ENCODE measurements around the gene BLTP2. TPM values are rescaled to one million over a fixed set of nuclear protein-coding genes. Genes with fewer than 3 reads are reported as not detected.
"Not testable (repeated sequence)": the region's sequence is repeated elsewhere in the genome, so short reads cannot be mapped to it uniquely, and the experiment has no call there.

The BLTP2 gene
- polyA plus RNA-seq (ENCODE audit: insufficient read length in 4 of 4), result 10 to 100 TPM; 63.3 to 95.4 (median 82.0) TPM

GRCh38 chr17:28644787-28645575 is at the start of gene BLTP2:
Gene BLTP2, minus strand, starts transcription at chr17:28645158. Its CDS starts 102 bp downstream, at chr17:28645056.
- peak; percentile 83 to 90 (median 88) for DNase-seq (ENCODE audit: low read depth in 4 of 4, low spot score in 3 of 4)

- DNase-seq (ENCODE audit: low read depth in 4 of 4, low spot score in 3 of 4), result no peak
Observed at GRCh38 chr17:28693869-28694268, 48.9 kb upstream of the BLTP2 start.

GRCh38 chr17:28689011-28689410 is 44.1 kb upstream of the BLTP2 start:
- no peak for DNase-seq (ENCODE audit: low read depth in 4 of 4, low spot score in 3 of 4)

GRCh38 chr17:28688481-28688880 is 43.5 kb upstream of the BLTP2 start:
- no peak for DNase-seq (ENCODE audit: low read depth in 4 of 4, low spot score in 3 of 4)

GRCh38 chr17:28686296-28686695 is 41.3 kb upstream of the BLTP2 start:
- no peak for DNase-seq (ENCODE audit: low read depth in 4 of 4, low spot score in 3 of 4)

- no peak for DNase-seq (ENCODE audit: low read depth in 4 of 4, low spot score in 3 of 4)
Observed at GRCh38 chr17:28685366-28685765, 40.4 kb upstream of the BLTP2 start.

GRCh38 chr17:28684963-28685362 is 40.0 kb upstream of the BLTP2 start:
- no peak for DNase-seq (ENCODE audit: low read depth in 4 of 4, low spot score in 3 of 4)

- DNase-seq (ENCODE audit: low read depth in 4 of 4, low spot score in 3 of 4), result no peak
Observed at GRCh38 chr17:28682655-28683054, 37.7 kb upstream of the BLTP2 start.

GRCh38 chr17:28675980-28676379 is 31.0 kb upstream of the BLTP2 start:
- DNase-seq (ENCODE audit: low read depth in 4 of 4, low spot score in 3 of 4), result no peak

GRCh38 chr17:28675490-28675889 is 30.5 kb upstream of the BLTP2 start:
- no peak for DNase-seq (ENCODE audit: low read depth in 4 of 4, low spot score in 3 of 4)

- DNase-seq (ENCODE audit: low read depth in 4 of 4, low spot score in 3 of 4), result no peak
Observed at GRCh38 chr17:28669918-28670317, 25.0 kb upstream of the BLTP2 start.

- no peak for DNase-seq (ENCODE audit: low read depth in 4 of 4, low spot score in 3 of 4)
Observed at GRCh38 chr17:28667870-28668269, 22.9 kb upstream of the BLTP2 start.

GRCh38 chr17:28665994-28666393 is 21.0 kb upstream of the BLTP2 start:
- DNase-seq (ENCODE audit: low read depth in 4 of 4, low spot score in 3 of 4), result no peak

- DNase-seq (ENCODE audit: low read depth in 4 of 4, low spot score in 3 of 4), result no peak
Observed at GRCh38 chr17:28663723-28664122, 18.8 kb upstream of the BLTP2 start.

- DNase-seq (ENCODE audit: low read depth in 4 of 4, low spot score in 3 of 4), result no peak
Observed at GRCh38 chr17:28662527-28662829, 17.5 kb upstream of the BLTP2 start.

- DNase-seq (ENCODE audit: low read depth in 4 of 4, low spot score in 3 of 4), result peak; percentile 81 to 84 (median 83)
Observed at GRCh38 chr17:28661635-28662526, 16.9 kb upstream of the BLTP2 start, which contains the start of the genes SDF2 and SUPT6H. Gene SDF2, minus strand, starts transcription at chr17:28661906. Its CDS starts 30 bp downstream, at chr17:28661876. Gene SUPT6H, plus strand, starts transcription at chr17:28662205. Its CDS starts 11,197 bp downstream, at chr17:28673402.

- DNase-seq (ENCODE audit: low read depth in 4 of 4, low spot score in 3 of 4), result not testable (repeated sequence)
Observed at GRCh38 chr17:28659497-28659881, 14.5 kb upstream of the BLTP2 start.

- not testable (repeated sequence) for DNase-seq (ENCODE audit: low read depth in 4 of 4, low spot score in 3 of 4)
Observed at GRCh38 chr17:28658766-28659496, 14.0 kb upstream of the BLTP2 start.

GRCh38 chr17:28658342-28658741 is 13.4 kb upstream of the BLTP2 start:
- not testable (repeated sequence) for DNase-seq (ENCODE audit: low read depth in 4 of 4, low spot score in 3 of 4)

- DNase-seq (ENCODE audit: low read depth in 4 of 4, low spot score in 3 of 4), result no peak
Observed at GRCh38 chr17:28657756-28658155, 12.8 kb upstream of the BLTP2 start.

GRCh38 chr17:28655160-28655559 is 10.2 kb upstream of the BLTP2 start:
- DNase-seq (ENCODE audit: low read depth in 4 of 4, low spot score in 3 of 4), result no peak
